B cell (primary cell): ENCODE data around the gene SHISA7. TPM values are rescaled to one million over a fixed set of nuclear protein-coding genes. Genes with fewer than 3 reads are reported as not detected.

ENCODE experiments used
- ATAC-seq: fragments of 200-7000 bp; cut with Tn5 transposase; one replicate; pipeline ENCODE4 v1.10.0; 2021; ENCODE audit warnings: low read depth, mild to moderate bottlenecking, moderate number of reproducible peaks, moderate library complexity
- CTCF ChIA-PET: fragments of 350-600 bp; sonication (Branson Sonifier 250); formaldehyde crosslinking; loops from one replicate; lab custom pipeline; 2021; ENCODE audit warnings: antibody characterized with exemption, inconsistent platforms; lab: Charles Lee
- POLR2A ChIA-PET: fragments of 350-600 bp; sonication (Branson Sonifier 250); formaldehyde crosslinking; loops from one replicate; lab custom pipeline; 2021; ENCODE audit warnings: antibody characterized with exemption; lab: Charles Lee
- DNase-seq: peaks from one replicate; pipeline ENCODE4 v3.0.0; 2013
- H2AFZ ChIP-seq: 2 replicates; pipeline ENCODE4 v1.6.1; 2012; ENCODE audit warnings: mild to moderate bottlenecking, low read depth, low read length; ENCODE audit not compliant: insufficient read depth, poor library complexity, severe bottlenecking
- H3K27ac ChIP-seq, 2 donors: 1 replicate in 1 of 2; 2 replicates in 1 of 2; pipeline ENCODE4 v1.5.1; 2012 to 2013; ENCODE audit warnings: low read length in 2 of 2, mild to moderate bottlenecking in 2 of 2, moderate library complexity in 1 of 2
- H3K27me3 ChIP-seq, 4 experiments: fragments of 200-600 bp in 1 of 4; sonication (generic) in 1 of 4; replicated peaks in 1 of 4; 1 replicate in 2 of 4; 2 replicates in 2 of 4; pipeline versions ENCODE4 v1.6.1 to v1.7.0; 2013 to 2016; ENCODE audit warnings: low read length in 3 of 4, mild to moderate bottlenecking in 2 of 4, mixed read lengths in 1 of 4, moderate library complexity in 1 of 4; ENCODE audit not compliant: insufficient read depth in 4 of 4, control insufficient read depth in 3 of 4; ENCODE audit errors: control extremely low read depth in 1 of 4
- H3K36me3 ChIP-seq, 2 experiments: replicated peaks in 1 of 2; 1 replicate in 1 of 2; 2 replicates in 1 of 2; pipeline versions ENCODE4 v1.6.1 to v1.7.1; 2013; ENCODE audit warnings: low read length in 1 of 2; ENCODE audit not compliant: insufficient read depth in 2 of 2, control insufficient read depth in 1 of 2; ENCODE audit errors: control extremely low read depth in 1 of 2, extremely low read depth in 1 of 2
- H3K4me1 ChIP-seq, 2 donors: fragments of 200-600 bp in 1 of 2; sonication (generic) in 1 of 2; 1 replicate in 1 of 2; 2 replicates in 1 of 2; pipeline versions ENCODE4 v1.5.1 to v1.6.1; 2013 to 2017; ENCODE audit warnings: low read length in 2 of 2; ENCODE audit not compliant: control insufficient read depth in 2 of 2, insufficient read depth in 2 of 2
- H3K4me2 ChIP-seq: replicated peaks from 2 replicates; pipeline ENCODE3; 2012; ENCODE audit warnings: mild to moderate bottlenecking, low read depth, low read length; ENCODE audit not compliant: poor library complexity, severe bottlenecking
- H3K4me3 ChIP-seq, 5 experiments: fragments of 200-600 bp in 1 of 5; sonication (generic) in 1 of 5; 1 replicate in 3 of 5; 2 replicates in 2 of 5; pipeline versions ENCODE4 v1.5.1 to v1.7.0; 2011 to 2016; ENCODE audit warnings: low read length in 4 of 5, mild to moderate bottlenecking in 4 of 5, low read depth in 2 of 5, control low read depth in 1 of 5, moderate library complexity in 1 of 5; ENCODE audit not compliant: insufficient read depth in 1 of 5; ENCODE audit errors: control extremely low read depth in 1 of 5, extremely low read depth in 1 of 5
- H3K79me2 ChIP-seq: fragments of 200-600 bp; sonication (generic); one replicate; pipeline ENCODE4 v1.6.0; 2016; ENCODE audit warnings: low read length; ENCODE audit not compliant: control insufficient read depth, insufficient read depth
- H3K9ac ChIP-seq: fragments of 200-600 bp; sonication (generic); 2 replicates; pipeline ENCODE4 v1.6.1; 2017; ENCODE audit warnings: mild to moderate bottlenecking, low read length, moderate library complexity
- H3K9me3 ChIP-seq, 3 donors: one replicate each; pipeline versions ENCODE4 v1.6.1 to v1.7.1; 2013; ENCODE audit warnings: low read length in 2 of 3; ENCODE audit not compliant: control insufficient read depth in 2 of 3, insufficient read depth in 1 of 3; ENCODE audit errors: control extremely low read depth in 1 of 3
- H4K20me1 ChIP-seq: 2 replicates; pipeline ENCODE4 v1.6.0; 2012; ENCODE audit warnings: mild to moderate bottlenecking, low read length; ENCODE audit not compliant: insufficient read depth, control insufficient read depth, poor library complexity, severe bottlenecking
- H3K27ac Mint-ChIP-seq: one replicate; pipeline ENCODE4 v1.8.0; 2021; ENCODE audit warnings: mixed read lengths
- H3K27me3 Mint-ChIP-seq: one replicate; pipeline ENCODE4 v1.8.0; 2021; ENCODE audit warnings: mixed read lengths
- H3K4me1 Mint-ChIP-seq: one replicate; pipeline ENCODE4 v1.8.0; 2021; ENCODE audit warnings: mixed read lengths
- H3K4me3 Mint-ChIP-seq: one replicate; pipeline ENCODE4 v1.8.0; 2021; ENCODE audit warnings: mixed read lengths
- H3K9me3 Mint-ChIP-seq: one replicate; pipeline ENCODE4 v1.8.0; 2022; ENCODE audit warnings: mixed read lengths; ENCODE audit not compliant: insufficient read depth
- CTCF ChIP-seq: fragments of 200-600 bp; IDR thresholded peaks from one replicate; pipeline ENCODE4 v1.8.0; 2022; ENCODE audit warnings: antibody characterized with exemption, mild to moderate bottlenecking
- EZH2 ChIP-seq: IDR thresholded peaks from 2 replicates; pipeline ENCODE4 v1.6.1; 2012; ENCODE audit warnings: borderline replicate concordance, low read depth, mild to moderate bottlenecking, moderate library complexity, low read length; ENCODE audit not compliant: insufficient read depth, poor library complexity, severe bottlenecking
- WGBS: methylation state at CpG from one replicate; pipeline ENCODE4 v1.1.5; 2013; ENCODE audit warnings: missing lambda C conversion rate; ENCODE audit not compliant: insufficient coverage; 5-methylcytosine and 5-hydroxymethylcytosine counted together
- intact Hi-C: fragments of 100-400 bp; cut with micrococcal nuclease; formaldehyde crosslinking; loops from one replicate; pipeline ENCODE4 v1.10.0; 2022
- polyA plus RNA-seq: library from polyadenylated mRNA; depleted of rRNA; stranded (reverse); fragments of >200 nt; gene quantifications from 2 replicates; pipeline ENCODE4 v1.2.3, GENCODE V29; 2012
- total RNA-seq, 2 donors: library from RNA; stranded (reverse); fragments of 120-200 nt in 1 of 2; gene quantifications; 1 replicate in 1 of 2; 2 replicates in 1 of 2; pipeline versions ENCODE4 v1.2.3 to v1.2.4, GENCODE V29; 2013 to 2022

Gene SHISA7
- total and polyA plus RNA-seq, 2 donors (not counting 1 experiment from before 2014, with no cell fraction given): 0.06 TPM; not detected in 1

DNA sequence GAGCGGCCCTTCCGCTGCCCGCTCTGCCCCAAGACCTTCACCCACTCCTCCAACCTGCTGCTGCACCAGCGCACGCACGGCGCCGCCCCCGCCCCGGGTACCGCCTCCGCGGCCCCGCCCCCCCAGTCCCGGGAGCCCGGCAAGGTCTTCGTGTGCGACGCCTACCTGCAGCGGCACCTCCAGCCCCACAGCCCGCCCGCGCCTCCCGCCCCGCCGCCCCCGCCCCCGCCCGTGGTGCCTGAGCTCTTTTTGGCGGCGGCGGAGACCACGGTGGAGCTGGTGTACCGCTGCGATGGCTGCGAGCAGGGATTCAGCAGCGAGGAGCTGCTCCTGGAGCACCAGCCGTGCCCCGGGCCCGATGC lies 38.7 kb upstream of the SHISA7 start:
- H2AFZ ChIP-seq: no peak overlapping the region
- H3K27me3 ChIP-seq: no peaks in the 10 kb centered on the region
- WGBS: 96% methylated on average over 21 of the region's 40 CpGs
- peaks cover 20 to 36% of the 10 kb centered on the region in 2 donors for H3K4me1 ChIP-seq
- no peaks in the 10 kb centered on the region for H3K9me3 ChIP-seq
- Mint-ChIP-seq H3K9me3 (no peaks in the 10 kb centered on the region), H3K4me1 (peaks cover 38% of the 10 kb centered on the region), H3K4me3 (no peak overlapping the region), H3K27me3 (no peaks in the 10 kb centered on the region), H3K27ac (no peak overlapping the region)
- H3K79me2 ChIP-seq: peaks cover 34% of the 10 kb centered on the region
- ATAC-seq (no peak), DNase-seq (no peak)
- H3K9ac ChIP-seq: no peak overlapping the region
- no peak overlapping the region for H3K4me3 ChIP-seq
- ChIA-PET POLR2A (no interaction called here), CTCF (no interaction called here)
- TF ChIP-seq EZH2 (no peak), CTCF (no peak)
- intact Hi-C loops: no loop called here
- no peak overlapping the region for H3K27ac ChIP-seq
- peaks cover 0 to 2% of the 10 kb centered on the region in 2 experiments for H3K36me3 ChIP-seq
- H4K20me1 ChIP-seq: peaks cover 40% of the 10 kb centered on the region
- H3K4me2 ChIP-seq: no peak overlapping the region

- Histone ChIP-seq H3K4me1 (peaks cover 20 to 36% of the 10 kb centered on the region in 2 donors), H3K9me3 (no peaks in the 10 kb centered on the region), H3K4me3 (no peak overlapping the region), H3K4me2 (no peak overlapping the region), H3K27me3 (no peaks in the 10 kb centered on the region), H2AFZ (no peak overlapping the region), H3K27ac (no peak overlapping the region), H4K20me1 (peaks cover 40% of the 10 kb centered on the region), H3K36me3 (peaks cover 0 to 2% of the 10 kb centered on the region in 2 experiments), H3K79me2 (peaks cover 34% of the 10 kb centered on the region), H3K9ac (no peak overlapping the region)
- no peak for TF ChIP-seq CTCF
- TF ChIP-seq EZH2: no peak
- H3K27ac Mint-ChIP-seq: no peak overlapping the region
- 98% methylated on average over 48 of the region's 52 CpGs for WGBS
- H3K9me3 Mint-ChIP-seq: no peaks in the 10 kb centered on the region
- no peak overlapping the region for H3K4me3 Mint-ChIP-seq
- no peaks in the 10 kb centered on the region for H3K27me3 Mint-ChIP-seq
- peaks cover 39% of the 10 kb centered on the region for H3K4me1 Mint-ChIP-seq
- ChIA-PET CTCF (no interaction called here), POLR2A (no interaction called here)
- ATAC-seq (no peak), DNase-seq (no peak)
- intact Hi-C loops: no loop called here
Observed at GRCh38 chr19:55481148-55481793, 38.2 kb upstream of the SHISA7 start.
